ENCODE data around the gene DECR2. TPM values are rescaled to one million over a fixed set of nuclear protein-coding genes. Genes with fewer than 3 reads are reported as not detected.

Gene DECR2
- total and polyA plus RNA-seq, 2 experiments from 2014 or later, result 50.0 to 51.5 TPM

- H3K36me3 ChIP-seq, result peaks cover 33% of the 10 kb centered on the region
These were observed 28.6 kb upstream of the DECR2 start for GRCh38 chr16:373020-373598.

GRCh38 chr16:373848-374615 lies 27.7 kb upstream of the DECR2 start:
- no peak for TF ChIP-seq CTCF (IDR thresholded peaks at IDR 0.05; ENCODE audit: low read depth, low read length)
- H3K27ac ChIP-seq, result no peak overlapping the region
- H3K27me3 ChIP-seq, result no peaks in the 10 kb centered on the region
- no peak overlapping the region for H3K4me3 ChIP-seq
- H3K9me3 ChIP-seq (ENCODE audit: low read depth), result no peaks in the 10 kb centered on the region
- peaks cover 27% of the 10 kb centered on the region for H3K36me3 ChIP-seq
- peaks cover 5% of the 10 kb centered on the region for H3K4me1 ChIP-seq (ENCODE audit: low read depth)
- no peak for DNase-seq (ENCODE audit: low read depth in 1 of 2, low spot score in 1 of 2)

More at GRCh38 chr16:373020-373598, 28.6 kb upstream of the DECR2 start:
- no peak for DNase-seq (ENCODE audit: low read depth in 1 of 2, low spot score in 1 of 2)
- TF ChIP-seq CTCF (IDR thresholded peaks at IDR 0.05; ENCODE audit: low read depth, low read length), result no peak
- H3K4me3 ChIP-seq, result no peak overlapping the region
- H3K4me1 ChIP-seq (ENCODE audit: low read depth), result peaks cover 5% of the 10 kb centered on the region
- no peak overlapping the region for H3K27ac ChIP-seq
- H3K9me3 ChIP-seq (ENCODE audit: low read depth), result no peaks in the 10 kb centered on the region
- no peaks in the 10 kb centered on the region for H3K27me3 ChIP-seq

DNA sequence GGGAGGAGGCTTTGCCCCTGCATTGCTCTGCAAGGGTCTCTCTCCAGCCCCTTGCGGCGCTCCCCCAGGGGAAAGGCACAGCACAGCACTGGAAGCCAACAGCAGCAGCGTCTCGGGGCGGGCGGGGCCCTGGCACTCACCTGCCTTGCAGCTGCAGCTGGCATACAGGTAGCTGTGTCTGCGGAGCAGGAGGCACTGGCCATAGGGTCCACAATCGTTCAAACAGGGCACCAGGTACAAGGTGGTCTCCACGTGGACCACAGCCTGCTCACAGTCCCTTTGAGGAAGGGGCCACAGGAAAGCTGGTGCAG lies 27.1 kb upstream of the DECR2 start:
- DNase-seq (ENCODE audit: low read depth in 1 of 2, low spot score in 1 of 2), result no peak
- peaks cover 4% of the 10 kb centered on the region for H3K4me1 ChIP-seq (ENCODE audit: low read depth)
- no peaks in the 10 kb centered on the region for H3K9me3 ChIP-seq (ENCODE audit: low read depth)
- no peak for TF ChIP-seq CTCF (IDR thresholded peaks at IDR 0.05; ENCODE audit: low read depth, low read length)
- no peak overlapping the region for H3K27ac ChIP-seq
- H3K4me3 ChIP-seq, result no peak overlapping the region
- H3K36me3 ChIP-seq, result peaks cover 27% of the 10 kb centered on the region
- no peaks in the 10 kb centered on the region for H3K27me3 ChIP-seq

DNA sequence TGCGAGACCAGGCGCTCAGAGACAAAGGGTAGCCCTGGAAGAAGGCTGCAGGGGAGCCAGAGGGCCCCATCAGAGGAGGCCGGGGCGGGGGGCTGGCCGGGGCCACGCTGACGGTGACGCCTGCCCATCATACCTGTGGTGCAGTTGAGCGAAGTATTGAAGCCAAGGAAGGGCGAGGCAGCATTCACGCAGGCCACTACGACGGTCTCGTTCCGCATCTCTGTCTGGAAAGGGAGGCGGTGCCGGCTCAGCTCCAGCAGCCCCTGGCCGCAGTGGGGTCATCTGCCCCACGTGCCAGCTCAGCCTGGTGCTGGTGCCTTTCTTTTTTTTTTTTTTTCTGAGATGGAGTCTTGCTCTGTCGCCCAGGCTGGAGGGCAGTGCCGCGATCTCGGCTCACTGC lies 26.5 kb upstream of the DECR2 start:
- H3K27me3 ChIP-seq, result no peaks in the 10 kb centered on the region
- H3K27ac ChIP-seq, result no peak overlapping the region
- no peak for TF ChIP-seq CTCF (IDR thresholded peaks at IDR 0.05; ENCODE audit: low read depth, low read length)
- DNase-seq (ENCODE audit: low read depth in 1 of 2, low spot score in 1 of 2), result no peak
- no peaks in the 10 kb centered on the region for H3K9me3 ChIP-seq (ENCODE audit: low read depth)
- no peak overlapping the region for H3K4me3 ChIP-seq
- peaks cover 27% of the 10 kb centered on the region for H3K36me3 ChIP-seq
- H3K4me1 ChIP-seq (ENCODE audit: low read depth), result no peaks in the 10 kb centered on the region

- Histone ChIP-seq H3K36me3 (peaks cover 27% of the 10 kb centered on the region), H3K4me1 (ENCODE audit: low read depth) (no peaks in the 10 kb centered on the region), H3K9me3 (ENCODE audit: low read depth) (no peaks in the 10 kb centered on the region), H3K4me3 (no peak overlapping the region), H3K27me3 (no peaks in the 10 kb centered on the region), H3K27ac (no peak overlapping the region)
- TF ChIP-seq CTCF (IDR thresholded peaks at IDR 0.05; ENCODE audit: low read depth, low read length), result no peak
- no peak for DNase-seq (ENCODE audit: low read depth in 1 of 2, low spot score in 1 of 2)
These were observed 25.5 kb upstream of the DECR2 start for GRCh38 chr16:375927-376816.
